Activated CD4-positive, alpha-beta T cell treated with anti-CD3 and anti-CD28 coated beads, Interleukin-2, Interleukin-6, amounts not matched to agents 100 ng/mL and 50 ng/mL, durations not matched to agents 16 hours and 8 hours (primary cell): Measurements from ENCODE around the gene NUDT3.

Source experiments
- DNase-seq: peaks from one replicate; pipeline ENCODE4 v3.0.0-alpha.2; 2020

NUDT3 gene

GRCh38 chr6:34317882-34318498 lies 74.5 kb downstream of the NUDT3 start:
- DNase-seq: no peak

- peak; percentile 10 for DNase-seq
Observed at GRCh38 chr6:34317172-34317477, 75.3 kb downstream of the NUDT3 start.

GRCh38 chr6:34316431-34317171 lies 75.9 kb downstream of the NUDT3 start:
- DNase-seq: no peak

- peak; percentile 24 for DNase-seq
Observed at GRCh38 chr6:34315780-34316179, 76.7 kb downstream of the NUDT3 start.

- DNase-seq: no peak
Observed at GRCh38 chr6:34315256-34315655, 77.2 kb downstream of the NUDT3 start.

GRCh38 chr6:34312259-34312658 lies 80.2 kb downstream of the NUDT3 start:
- no peak for DNase-seq

GRCh38 chr6:34310817-34311216 lies 81.7 kb downstream of the NUDT3 start:
- DNase-seq: no peak

GRCh38 chr6:34308483-34308882 lies 84.0 kb downstream of the NUDT3 start:
- no peak for DNase-seq

GRCh38 chr6:34305982-34306708 lies 86.3 kb downstream of the NUDT3 start:
- no peak for DNase-seq

GRCh38 chr6:34305497-34305896 lies 87.0 kb downstream of the NUDT3 start:
- no peak for DNase-seq

- DNase-seq: no peak
Observed at GRCh38 chr6:34304164-34304563, 88.3 kb downstream of the NUDT3 start.

- no peak for DNase-seq
Observed at GRCh38 chr6:34302929-34303328, 89.5 kb downstream of the NUDT3 start.

GRCh38 chr6:34301408-34301807 lies 91.1 kb downstream of the NUDT3 start:
- DNase-seq: no peak

GRCh38 chr6:34300332-34300751 lies 92.1 kb downstream of the NUDT3 start:
- no peak for DNase-seq

GRCh38 chr6:34298941-34299340 lies 93.5 kb downstream of the NUDT3 start:
- no peak for DNase-seq

- DNase-seq: peak; percentile 33
Observed at GRCh38 chr6:34295721-34296120, 96.7 kb downstream of the NUDT3 start.

- no peak for DNase-seq
Observed at GRCh38 chr6:34292954-34293353, 99.5 kb downstream of the NUDT3 start.

GRCh38 chr6:34289137-34289536 lies 103.3 kb downstream of the NUDT3 start:
- no peak for DNase-seq

- peak; percentile 48 for DNase-seq
Observed at GRCh38 chr6:34288581-34288980, 103.9 kb downstream of the NUDT3 start.

- DNase-seq: no peak
Observed at GRCh38 chr6:34285448-34286164, 106.9 kb downstream of the NUDT3 start.

GRCh38 chr6:34284563-34285447 lies 107.7 kb downstream of the NUDT3 start:
- DNase-seq: no peak

- no peak for DNase-seq
Observed at GRCh38 chr6:34281702-34282334, 110.7 kb downstream of the NUDT3 start.
